SU-DHL-6 (cell line): ENCODE results near the gene ANKRD55.

ENCODE experiments used
- CTCF ChIP-seq: fragments of 200-600 bp; sonication (generic); IDR thresholded peaks from one replicate; pipeline ENCODE4 v1.5.1; 2017; ENCODE audit warnings: antibody characterized with exemption, mild to moderate bottlenecking, low read length, moderate library complexity; ENCODE audit not compliant: insufficient read depth, poor library complexity, severe bottlenecking
- EZH2phosphoT487 ChIP-seq: fragments of 200-600 bp; sonication (generic), shearing (Covaris generic); conservative IDR thresholded peaks from 2 replicates; pipeline ENCODE4 v1.6.1; 2018; ENCODE audit warnings: mild to moderate bottlenecking, antibody characterized with exemption, low read length, moderate library complexity, mixed read lengths

DNA sequence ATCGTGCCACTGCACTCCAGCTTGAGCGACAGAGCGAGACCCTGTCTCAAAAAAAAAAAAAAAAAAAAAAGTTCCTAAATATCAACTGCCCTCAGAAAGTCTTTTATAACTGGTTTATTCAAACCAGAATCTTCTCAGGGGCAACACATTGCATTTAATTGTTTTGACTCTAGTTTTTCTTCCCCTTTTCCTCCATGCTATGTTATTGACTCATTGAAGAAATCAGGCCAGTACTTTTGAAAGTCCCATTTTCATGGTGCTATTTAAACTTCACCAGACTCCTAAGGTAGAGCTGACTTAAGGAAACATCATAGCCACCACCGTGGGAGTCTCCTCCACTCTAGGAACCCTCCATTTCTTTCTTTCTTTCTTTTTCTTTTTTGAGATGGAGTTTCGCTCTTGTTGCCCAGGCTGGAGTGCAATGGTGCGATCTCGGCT is 155.3 kb downstream of the ANKRD55 start:
- no peak for TF ChIP-seq CTCF
- TF ChIP-seq EZH2phosphoT487: no peak
